ENCODE data around the gene LSM6. TPM values are rescaled to one million over a fixed set of nuclear protein-coding genes. Genes with fewer than 3 reads are reported as not detected.

Gene LSM6
- polyA plus RNA-seq, 1 donor = 31.1 TPM

DNA sequence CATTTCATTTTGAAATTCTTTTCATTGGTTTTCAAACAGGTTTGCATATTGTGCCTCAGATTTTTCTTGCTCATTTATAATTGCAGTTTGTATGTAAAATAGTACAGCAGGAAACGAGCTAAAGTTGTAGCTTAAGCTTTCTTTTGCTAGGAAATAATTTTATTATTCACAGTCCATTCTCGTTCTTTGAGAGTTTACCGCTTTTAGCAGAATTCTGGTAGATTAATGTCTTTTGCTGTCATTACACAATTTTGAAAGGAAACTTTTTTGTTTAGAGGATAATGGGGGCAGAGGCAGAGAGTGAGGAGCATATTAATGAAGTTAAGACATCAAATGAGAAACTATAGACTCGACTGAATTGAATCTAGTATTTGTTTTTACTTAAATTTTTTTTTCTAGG, 10.5 kb downstream of the LSM6 start:
- DNase-seq (ENCODE audit: low read depth) = no peak

DNA sequence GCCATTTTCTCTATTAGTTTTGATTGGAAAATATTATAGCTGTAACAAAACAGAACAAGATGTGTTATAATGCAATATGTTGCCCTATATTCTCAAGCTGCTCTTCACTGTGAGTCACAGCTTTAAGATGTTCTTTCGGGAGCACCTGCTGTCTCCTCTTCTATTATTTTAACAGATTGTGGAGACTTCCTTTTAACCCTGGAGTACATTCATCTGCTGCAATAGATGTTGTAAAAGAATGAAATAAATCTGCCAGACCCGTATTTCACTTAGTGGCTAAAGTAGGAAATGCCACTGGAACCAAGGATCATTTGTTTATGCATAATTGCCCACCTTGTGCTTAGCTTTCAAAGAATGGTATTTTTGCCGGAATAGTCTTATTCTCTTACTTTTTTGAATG, 11.1 kb downstream of the LSM6 start:
- no peak for DNase-seq (ENCODE audit: low read depth)

DNA sequence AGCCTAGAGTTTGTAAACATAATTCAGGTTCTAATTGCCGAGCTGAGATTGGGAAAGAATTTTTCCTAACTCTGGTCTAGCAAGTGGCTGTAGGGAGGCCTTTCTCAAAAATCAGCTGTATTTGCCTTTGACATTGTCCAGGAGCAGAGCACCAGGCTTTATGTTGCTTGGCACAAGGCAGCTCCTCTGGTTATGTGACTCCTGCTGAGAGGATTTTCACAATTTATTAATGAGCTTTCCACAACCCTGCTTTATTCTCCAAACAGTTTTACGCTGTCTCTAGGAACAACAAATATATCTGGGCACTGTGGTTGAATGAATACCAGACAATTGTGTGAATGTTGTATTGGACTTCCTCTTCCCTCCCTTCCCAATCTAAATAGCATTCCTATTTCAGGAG, 14.9 kb downstream of the LSM6 start:
- no peak for DNase-seq (ENCODE audit: low read depth)

DNA sequence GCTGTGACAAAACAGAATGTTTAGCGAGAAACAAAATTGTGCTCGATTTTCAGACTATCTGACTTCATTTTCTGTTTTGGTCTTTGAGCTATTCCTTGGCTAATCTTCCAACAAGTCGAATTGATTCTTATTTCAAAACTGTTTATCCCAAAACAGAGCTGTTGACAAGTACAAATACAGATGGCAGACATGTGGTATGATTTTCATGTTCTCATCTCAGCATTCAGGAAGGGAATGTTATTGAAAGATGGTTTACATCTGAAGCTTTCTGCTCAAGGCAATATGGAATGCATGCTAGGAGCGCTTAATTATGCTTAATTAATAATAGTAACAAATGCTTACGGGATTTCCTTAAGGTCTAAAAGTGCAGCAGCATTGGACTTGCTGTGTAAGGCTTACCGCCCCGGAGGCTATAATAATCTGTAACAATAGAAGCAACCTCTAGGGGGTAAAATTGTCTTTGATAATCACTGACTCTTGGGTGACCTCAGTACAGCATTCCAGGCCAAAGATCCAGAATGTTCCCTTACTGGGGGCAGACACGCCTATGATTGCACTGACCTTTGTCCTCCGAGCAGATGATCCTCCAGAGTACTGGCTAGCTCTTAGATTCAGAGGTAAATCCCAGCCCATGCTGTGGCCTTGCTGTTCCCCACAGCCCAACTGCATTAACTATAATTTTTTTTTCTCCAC, 16.4 kb downstream of the LSM6 start:
- no peak for DNase-seq (ENCODE audit: low read depth)

DNA sequence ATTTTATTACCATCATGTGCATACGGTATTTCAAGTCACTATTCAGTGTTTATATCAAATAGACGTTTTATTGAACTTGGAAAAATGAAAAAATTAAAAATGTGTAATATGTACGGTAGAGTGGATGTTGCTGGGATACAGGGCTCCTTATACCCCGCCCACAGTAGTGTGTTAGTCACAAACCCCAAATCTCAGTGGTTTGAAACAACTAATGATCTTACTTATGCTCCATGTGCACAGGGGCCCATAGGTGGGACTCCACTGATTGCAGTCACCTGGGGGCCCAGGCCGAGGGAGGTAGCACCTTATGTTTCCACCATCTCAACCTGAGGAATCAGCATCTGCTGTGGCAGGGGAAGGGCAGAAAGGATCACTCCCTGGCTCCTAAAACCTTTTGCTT, 18.1 kb downstream of the LSM6 start:
- DNase-seq (ENCODE audit: low read depth) = no peak

DNA sequence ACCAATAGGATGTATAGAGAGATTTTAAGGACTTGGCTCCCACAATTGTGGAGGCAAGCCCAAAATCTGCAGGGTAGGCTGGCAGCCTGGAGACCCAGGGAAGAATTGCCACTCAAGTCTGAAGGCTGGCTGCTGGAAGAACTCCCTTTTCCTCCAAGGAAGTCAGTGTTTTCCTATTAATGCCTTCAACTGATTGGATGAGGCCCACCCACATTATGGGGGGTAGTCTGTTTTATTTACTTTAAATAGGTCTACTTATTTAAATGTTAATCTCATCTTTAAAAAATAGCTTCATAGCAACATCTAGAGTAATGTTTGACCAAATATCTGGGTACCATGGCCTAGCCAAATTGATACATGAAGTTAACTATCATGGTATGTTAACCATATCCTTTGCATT, 18.7 kb downstream of the LSM6 start:
- no peak for DNase-seq (ENCODE audit: low read depth)

DNA sequence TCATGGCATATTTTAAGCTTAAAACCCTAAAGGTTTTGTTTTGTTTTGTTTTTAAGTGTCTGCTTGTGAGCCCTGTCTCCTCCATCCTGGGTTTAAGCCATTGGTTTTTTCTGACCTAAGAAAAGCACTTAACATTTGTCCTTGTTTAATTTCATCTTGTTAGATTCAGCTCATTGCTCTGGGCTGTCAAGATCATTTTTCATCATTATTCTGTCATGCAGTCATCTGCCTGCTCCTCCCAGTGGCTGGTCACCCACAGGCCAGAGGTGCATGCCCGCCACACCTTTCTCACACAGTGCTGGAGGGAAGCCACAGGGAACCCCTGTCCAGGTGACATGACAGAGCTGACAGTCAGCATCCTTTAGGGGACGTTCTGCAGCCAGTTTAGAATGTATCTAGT, 27.1 kb downstream of the LSM6 start:
- no peak for DNase-seq (ENCODE audit: low read depth)

DNA sequence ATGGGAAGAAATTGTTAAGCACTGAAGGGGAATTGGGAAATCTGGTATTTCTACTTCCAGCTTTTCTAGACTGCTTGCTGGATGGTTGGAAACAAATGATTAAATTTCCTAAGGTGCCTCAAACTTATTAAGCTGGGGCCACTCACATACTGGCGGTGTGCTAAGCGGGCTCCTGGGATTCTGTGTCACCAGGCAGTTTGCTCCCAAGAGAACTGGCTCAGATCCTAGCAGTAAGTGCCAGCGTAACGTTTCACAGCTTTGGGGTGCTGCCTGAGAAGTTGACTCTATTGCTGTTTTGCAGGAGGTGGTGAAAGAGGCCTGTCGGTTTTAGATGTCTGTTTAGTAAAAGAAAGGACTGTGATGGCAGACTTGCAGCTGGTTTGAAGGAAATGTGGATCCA, 31.9 kb downstream of the LSM6 start:
- DNase-seq (ENCODE audit: low read depth) = no peak

DNA sequence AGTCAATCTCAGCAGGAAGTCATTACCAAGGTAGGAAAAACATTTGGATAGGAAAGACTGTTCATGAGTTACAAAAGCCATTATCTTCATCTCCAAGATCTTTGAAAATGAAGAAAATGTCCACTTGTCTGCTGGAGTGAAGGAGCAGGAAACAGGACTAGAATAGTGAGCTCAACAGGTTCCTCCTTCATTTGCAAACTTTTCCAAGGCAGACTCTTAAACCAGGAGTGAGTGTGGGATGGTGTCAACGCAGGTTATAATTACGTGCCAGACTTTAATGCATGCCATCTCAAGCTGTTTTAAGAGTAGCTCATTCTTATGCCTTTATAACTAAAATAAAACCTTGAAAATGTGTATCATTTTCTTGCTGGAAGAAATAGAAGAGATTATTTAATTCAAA, 35.4 kb downstream of the LSM6 start:
- DNase-seq (ENCODE audit: low read depth) = no peak

DNA sequence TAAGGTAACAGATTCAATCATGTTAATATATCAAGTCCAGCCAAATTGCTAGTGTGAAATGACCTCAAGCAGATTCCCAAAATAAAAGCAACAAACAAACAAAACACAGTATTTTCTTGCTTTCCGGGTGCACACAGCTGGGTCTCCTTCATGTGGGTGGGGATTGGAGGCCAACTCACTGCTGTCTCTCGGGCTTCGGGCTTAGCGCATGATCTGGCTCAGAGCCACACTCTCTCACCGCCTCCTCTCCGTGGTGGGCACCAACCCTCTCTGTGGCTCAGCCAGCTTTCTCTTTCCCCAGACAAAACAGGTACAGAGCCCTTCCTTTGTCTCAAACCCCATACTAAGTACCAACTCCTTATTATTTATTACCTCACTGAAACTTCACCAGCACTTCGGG, 35.9 kb downstream of the LSM6 start:
- DNase-seq (ENCODE audit: low read depth) = no peak

DNA sequence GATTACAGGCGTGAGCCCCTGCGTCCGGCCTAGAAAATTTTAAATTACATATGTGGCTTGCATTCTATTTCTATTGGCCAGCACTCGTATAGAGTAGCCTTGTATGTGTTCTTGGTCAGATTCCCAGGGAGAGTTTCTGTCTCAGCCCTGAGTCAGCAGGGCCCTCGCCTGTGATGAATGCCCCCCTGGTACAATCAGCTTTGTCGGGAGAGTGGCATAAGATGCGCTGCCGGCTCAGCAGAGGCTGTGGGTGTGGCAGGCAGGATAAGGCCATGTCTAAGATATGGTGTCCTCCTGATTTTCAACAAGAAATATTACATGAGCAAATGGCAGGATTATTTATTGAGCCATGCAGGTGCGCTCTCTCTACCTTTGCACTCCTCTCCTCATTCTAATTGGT, 37.3 kb downstream of the LSM6 start:
- no peak for DNase-seq (ENCODE audit: low read depth)

DNA sequence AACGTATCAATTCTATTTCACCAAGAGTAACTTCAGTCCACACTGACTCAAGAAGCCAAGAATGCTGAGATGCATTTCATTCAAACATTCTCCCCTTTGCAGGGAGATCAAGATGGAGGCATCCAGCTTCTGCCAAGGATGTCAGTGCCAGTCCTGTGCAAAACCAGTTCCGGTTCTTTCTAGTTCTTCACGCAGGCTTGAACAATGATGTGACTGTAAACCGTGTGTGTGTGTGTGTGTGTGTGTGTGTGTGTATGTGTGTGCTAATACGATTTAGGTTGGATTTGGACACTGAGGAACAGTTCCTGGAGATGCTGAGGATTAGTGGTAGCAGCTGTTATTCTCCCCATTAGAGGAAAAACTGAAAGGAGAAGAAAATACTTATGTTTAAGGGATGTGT, 38.7 kb downstream of the LSM6 start, which contains the start of gene REELD1:
Gene REELD1, plus strand, starts transcription at position 301 of the 400 bp plus-strand sequence. CDS start 2,415 bp downstream, outside the sequence.
- no peak for DNase-seq (ENCODE audit: low read depth)

DNA sequence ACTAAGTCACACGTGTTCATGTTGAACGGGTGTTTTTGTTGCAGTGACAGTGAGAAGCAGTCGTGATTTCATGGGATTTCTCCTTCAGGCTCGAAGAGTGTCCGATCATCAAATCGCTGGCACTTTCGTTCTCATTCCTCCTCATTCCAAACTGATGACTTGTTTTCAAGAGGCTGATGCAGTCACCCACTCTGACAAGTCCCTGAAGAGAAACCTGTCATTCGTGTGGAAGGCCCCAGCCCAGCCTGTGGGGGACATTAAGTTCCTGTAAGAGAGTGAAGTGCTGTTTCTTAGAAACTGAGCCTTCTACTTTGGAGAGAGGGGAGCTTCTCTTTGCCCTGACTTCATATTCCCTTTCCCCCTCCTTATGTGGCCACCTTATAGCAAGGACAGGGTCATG, 46.8 kb downstream of the LSM6 start:
- no peak for DNase-seq (ENCODE audit: low read depth)

DNA sequence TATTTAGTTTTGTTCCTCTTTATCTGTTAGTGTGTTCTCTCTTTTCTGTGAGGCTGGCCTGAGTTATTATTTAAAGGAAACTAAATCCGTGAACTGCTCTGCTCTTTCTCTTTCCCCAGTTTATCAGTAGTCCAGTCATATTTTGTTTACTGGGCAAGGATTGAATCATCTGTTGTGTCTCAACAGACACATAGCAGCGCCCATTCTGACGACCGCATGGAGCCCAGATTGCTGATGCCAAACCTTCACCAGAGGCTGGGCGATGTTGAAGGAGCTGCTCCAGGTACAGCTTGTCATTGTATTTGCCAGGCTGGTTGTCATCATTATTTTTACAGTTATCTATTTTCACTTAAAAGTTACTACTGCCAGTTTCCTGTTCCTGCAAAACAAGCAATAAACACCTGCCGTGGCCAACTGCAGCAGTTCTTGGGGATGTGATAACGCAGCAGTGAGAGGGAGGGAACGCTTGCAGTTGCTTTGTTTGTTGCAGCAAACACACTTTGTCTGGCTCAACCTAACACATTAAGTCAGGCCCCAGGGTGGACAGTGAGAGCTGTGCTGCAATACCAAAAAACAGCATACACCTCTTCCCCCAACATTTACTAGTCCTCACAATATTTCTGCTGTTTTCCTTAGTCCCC, 48.9 kb downstream of the LSM6 start:
- DNase-seq (ENCODE audit: low read depth) = no peak

DNA sequence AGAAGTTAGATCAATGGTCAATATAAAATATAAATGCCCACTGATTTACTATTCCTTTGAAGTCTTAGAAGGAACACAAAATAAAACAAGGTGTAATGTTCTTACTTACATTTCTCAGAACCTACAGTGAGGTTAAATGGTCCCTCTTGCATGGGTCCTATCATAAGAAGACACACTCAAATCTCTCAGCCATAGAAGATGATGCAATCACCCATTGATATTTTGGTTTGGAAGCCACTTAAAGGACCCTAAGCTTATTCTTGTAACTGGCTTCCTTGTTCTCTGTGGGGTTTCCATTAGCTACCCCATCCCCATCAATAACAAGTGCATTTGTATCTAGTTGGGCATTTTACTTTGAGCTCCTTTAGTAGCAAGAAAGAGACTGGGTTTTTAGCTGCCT, 53.9 kb downstream of the LSM6 start:
- no peak for DNase-seq (ENCODE audit: low read depth)

DNA sequence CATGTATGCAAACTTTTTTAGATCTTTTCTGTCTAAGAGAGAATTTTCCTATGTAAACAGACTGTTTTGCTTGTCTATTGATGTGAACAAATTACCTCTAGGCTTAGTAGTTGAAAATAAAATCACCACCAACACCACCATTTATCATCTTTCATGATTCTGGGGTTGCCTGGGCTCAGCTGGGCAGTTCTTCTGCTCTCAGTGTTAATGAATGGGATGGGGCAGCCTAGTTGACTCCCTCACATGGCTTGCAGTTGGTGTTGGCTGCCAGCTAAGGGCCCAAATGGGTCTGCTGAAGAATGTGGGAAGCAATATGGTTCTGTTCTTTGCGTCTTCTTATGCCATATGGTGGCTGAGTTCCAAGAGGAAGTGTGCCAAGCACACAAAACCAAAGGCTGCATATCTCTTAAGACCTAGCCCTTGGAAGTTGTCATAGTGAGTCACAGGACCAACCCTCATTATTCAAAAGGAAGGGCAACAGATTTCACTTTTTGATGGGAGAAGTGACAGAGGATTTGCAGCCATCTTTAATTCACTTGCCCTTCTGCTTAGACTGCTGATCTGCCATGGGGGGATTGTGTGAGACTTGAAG, 56.7 kb downstream of the LSM6 start:
- no peak for DNase-seq (ENCODE audit: low read depth)

DNA sequence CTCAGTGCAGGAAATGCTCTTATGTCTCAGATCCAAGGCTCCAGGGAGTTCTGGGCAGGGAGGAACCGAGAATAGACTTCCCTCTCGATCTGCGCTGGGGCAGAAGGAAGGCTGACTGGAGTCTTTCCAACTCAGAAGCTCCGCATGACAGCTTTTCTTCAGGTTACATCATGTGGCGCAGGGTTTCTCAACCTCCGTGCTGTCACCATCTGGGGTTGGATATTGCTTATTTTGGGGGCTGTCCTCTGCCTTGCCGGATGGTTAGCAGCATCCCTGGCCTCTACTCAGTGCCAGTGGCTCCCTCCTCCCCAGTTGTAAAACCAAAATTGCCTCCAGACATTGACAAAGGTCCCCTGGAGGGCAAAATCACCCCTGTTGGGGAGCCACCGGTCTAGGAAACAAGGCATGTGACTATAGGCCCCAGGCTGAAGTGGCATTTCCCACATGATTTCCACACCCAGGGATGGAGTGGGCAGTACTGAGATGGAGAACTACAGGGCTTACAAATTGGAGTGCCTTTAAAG, 60.2 kb downstream of the LSM6 start:
- DNase-seq (ENCODE audit: low read depth) = no peak

DNA sequence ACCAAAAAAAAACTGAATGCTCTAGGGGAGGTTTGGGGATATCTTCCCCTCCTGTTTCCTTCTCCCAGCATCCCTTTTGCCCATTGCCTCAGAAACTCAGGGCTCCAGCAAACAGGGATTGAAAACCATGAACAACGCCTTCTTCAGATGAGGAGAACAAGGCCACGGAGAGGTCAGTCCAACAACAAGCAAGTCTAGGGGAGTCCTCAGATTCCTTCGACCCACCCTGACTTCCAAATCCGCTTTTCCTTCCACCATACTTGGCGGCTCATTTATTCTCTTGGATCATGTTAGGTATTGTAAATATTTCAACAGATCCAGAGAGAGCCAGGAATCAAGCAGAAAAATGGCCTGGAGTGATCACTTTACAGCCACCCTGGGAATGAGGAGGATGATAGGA, 60.7 kb downstream of the LSM6 start:
- no peak for DNase-seq (ENCODE audit: low read depth)

DNA sequence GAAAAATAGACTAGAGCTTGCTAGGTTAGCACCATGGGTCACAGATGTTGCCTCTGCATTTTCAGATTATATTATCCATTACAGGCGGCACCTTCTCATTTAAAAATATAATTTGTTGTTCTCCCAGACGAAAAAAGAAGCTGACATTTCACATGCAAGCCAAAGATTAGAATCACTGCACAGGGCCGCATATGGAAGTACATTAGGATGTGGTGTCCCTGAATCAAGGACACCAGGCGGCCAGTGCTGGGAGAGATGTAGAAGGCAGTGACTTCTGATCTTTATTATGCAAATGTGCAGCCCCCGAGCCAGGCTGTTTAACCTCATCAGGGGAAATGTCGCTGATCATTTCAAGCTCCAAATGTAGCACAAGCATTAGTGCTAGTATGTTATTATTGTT, 61.6 kb downstream of the LSM6 start:
- DNase-seq (ENCODE audit: low read depth) = no peak

DNA sequence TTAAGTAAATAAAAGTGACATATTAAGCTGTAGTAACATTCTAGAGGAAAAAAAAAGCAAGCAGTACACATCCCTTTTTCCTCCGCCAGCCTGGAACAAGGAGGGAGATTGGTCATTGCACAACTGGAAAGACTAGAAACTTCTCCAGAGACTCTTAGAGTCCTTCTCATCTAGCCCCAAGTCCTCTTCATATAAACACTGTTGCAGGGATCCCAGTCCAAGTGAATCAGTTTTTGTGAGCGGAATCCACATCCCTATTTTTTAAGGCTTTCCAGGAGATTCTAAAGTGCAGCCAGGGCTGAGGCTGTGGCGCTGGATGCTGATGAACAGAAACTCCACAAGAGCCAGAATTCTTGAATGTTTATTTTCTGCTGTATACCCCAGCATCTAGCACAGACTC, 62.6 kb downstream of the LSM6 start:
- DNase-seq (ENCODE audit: low read depth) = no peak
